Skin epidermis (tissue), 12 donors: ENCODE measurements around the gene SLC25A28.

Source experiments
- H3K27ac ChIP-seq, 21 experiments: fragments of 200-600 bp; sonication (generic) in 11 of 21; one replicate each; pipeline ENCODE4 v1.5.0; 2020; ENCODE audit warnings: mild to moderate bottlenecking in 3 of 21, inconsistent platforms in 2 of 21, moderate library complexity in 2 of 21
- H3K4me3 ChIP-seq, 7 experiments: fragments of 200-600 bp; sonication (generic) in 2 of 7; one replicate each; pipeline ENCODE4 v1.5.0; 2020; ENCODE audit warnings: inconsistent platforms in 2 of 7, mild to moderate bottlenecking in 2 of 7, moderate library complexity in 1 of 7

SLC25A28 gene

GRCh38 chr10:99619851-99620710 is at the start of gene SLC25A28:
Gene SLC25A28, minus strand, starts transcription at chr10:99620439. Its CDS starts 104 bp downstream, at chr10:99620335.
- Histone ChIP-seq H3K4me3 (peak within 1 kb of the TSS; percentile 47 to 98 (median 78)), H3K27ac (peak within 1 kb of the TSS; percentile 84 to 99 (median 97))

- no peak overlapping the region for H3K4me3 ChIP-seq
- no peak overlapping the region for H3K27ac ChIP-seq
These were observed 47.0 kb upstream of the SLC25A28 start for GRCh38 chr10:99667108-99667751.

- H3K27ac ChIP-seq, result no peak overlapping the region
- H3K4me3 ChIP-seq, result no peak overlapping the region
These were observed 45.1 kb upstream of the SLC25A28 start for GRCh38 chr10:99665304-99665703.

GRCh38 chr10:99661377-99661763 is 41.1 kb upstream of the SLC25A28 start:
- Histone ChIP-seq H3K4me3 (peak overlapping the region in 1 of 7 experiments; percentile 7), H3K27ac (peak overlapping the region in 5 of 21 experiments; percentile 3 to 86 (median 57))

GRCh38 chr10:99660662-99661376 is 40.6 kb upstream of the SLC25A28 start:
- Histone ChIP-seq H3K27ac (peak overlapping the region in 7 of 21 experiments; percentile 1 to 86 (median 34)), H3K4me3 (peak overlapping the region in 3 of 7 experiments; percentile 11 to 83 (median 77))

- H3K27ac ChIP-seq, result peak overlapping the region in 20 of 21 experiments; percentile 55 to 93 (median 84)
- H3K4me3 ChIP-seq, result peak overlapping the region; percentile 66 to 83 (median 77)
These were observed 39.7 kb upstream of the SLC25A28 start for GRCh38 chr10:99659868-99660366.

- Histone ChIP-seq H3K27ac (peak within 1 kb of the TSS; percentile 49 to 93 (median 84)), H3K4me3 (peak within 1 kb of the TSS; percentile 66 to 83 (median 77))
These were observed 39.0 kb upstream of the SLC25A28 start, which contains the start of gene ENTPD7 for GRCh38 chr10:99659031-99659867. Gene ENTPD7, plus strand, starts transcription at chr10:99659509. Its CDS starts 448 bp downstream, at chr10:99659957.

GRCh38 chr10:99658622-99659030 is 38.4 kb upstream of the SLC25A28 start:
- H3K27ac ChIP-seq, result peak overlapping the region in 18 of 21 experiments; percentile 33 to 93 (median 86)
- H3K4me3 ChIP-seq, result peak overlapping the region; percentile 66 to 83 (median 77)

- Histone ChIP-seq H3K27ac (peak overlapping the region in 16 of 21 experiments; percentile 4 to 76 (median 30)), H3K4me3 (no peak overlapping the region)
These were observed 36.2 kb upstream of the SLC25A28 start for GRCh38 chr10:99656199-99657064.

GRCh38 chr10:99654390-99655175 is 34.3 kb upstream of the SLC25A28 start:
- H3K4me3 ChIP-seq, result no peak overlapping the region
- H3K27ac ChIP-seq, result peak overlapping the region in 9 of 21 experiments; percentile 1 to 76 (median 43)

GRCh38 chr10:99652800-99653390 is 32.7 kb upstream of the SLC25A28 start:
- Histone ChIP-seq H3K27ac (no peak overlapping the region), H3K4me3 (no peak overlapping the region)

- no peak overlapping the region for H3K27ac ChIP-seq
- no peak overlapping the region for H3K4me3 ChIP-seq
These were observed 28.5 kb upstream of the SLC25A28 start for GRCh38 chr10:99648717-99649116.

GRCh38 chr10:99647601-99648151 is 27.4 kb upstream of the SLC25A28 start:
- H3K27ac ChIP-seq, result no peak overlapping the region
- no peak overlapping the region for H3K4me3 ChIP-seq

- Histone ChIP-seq H3K4me3 (no peak overlapping the region), H3K27ac (no peak overlapping the region)
These were observed 13.6 kb upstream of the SLC25A28 start for GRCh38 chr10:99633832-99634231.

GRCh38 chr10:99631496-99631895 is 11.3 kb upstream of the SLC25A28 start:
- Histone ChIP-seq H3K4me3 (no peak overlapping the region), H3K27ac (no peak overlapping the region)

GRCh38 chr10:99630991-99631390 is 10.8 kb upstream of the SLC25A28 start:
- H3K4me3 ChIP-seq, result no peak overlapping the region
- no peak overlapping the region for H3K27ac ChIP-seq
